MM.1S (cell line): ENCODE results near the gene EDEM1.

Source experiments
- EZH2 ChIP-seq: fragments of 300-600 bp; sonication (generic); optimal IDR thresholded peaks from 2 replicates; pipeline ENCODE3; 2017; ENCODE audit warnings: low read depth, mild to moderate bottlenecking, antibody characterized with exemption, low read length, mixed read lengths
- EZH2phosphoT487 ChIP-seq: fragments of 300-600 bp; sonication (generic); IDR thresholded peaks from 2 replicates; pipeline ENCODE4 v1.6.1; 2018; ENCODE audit warnings: antibody characterized with exemption, low read length
- TF ChIP-seq, protein P1 (sequence below): fragments of 300-600 bp; sonication (generic); IDR thresholded peaks from 2 replicates; pipeline ENCODE4 v1.5.1; 2016; ENCODE audit warnings: antibody characterized with exemption, low read length, mixed read lengths

DNA sequence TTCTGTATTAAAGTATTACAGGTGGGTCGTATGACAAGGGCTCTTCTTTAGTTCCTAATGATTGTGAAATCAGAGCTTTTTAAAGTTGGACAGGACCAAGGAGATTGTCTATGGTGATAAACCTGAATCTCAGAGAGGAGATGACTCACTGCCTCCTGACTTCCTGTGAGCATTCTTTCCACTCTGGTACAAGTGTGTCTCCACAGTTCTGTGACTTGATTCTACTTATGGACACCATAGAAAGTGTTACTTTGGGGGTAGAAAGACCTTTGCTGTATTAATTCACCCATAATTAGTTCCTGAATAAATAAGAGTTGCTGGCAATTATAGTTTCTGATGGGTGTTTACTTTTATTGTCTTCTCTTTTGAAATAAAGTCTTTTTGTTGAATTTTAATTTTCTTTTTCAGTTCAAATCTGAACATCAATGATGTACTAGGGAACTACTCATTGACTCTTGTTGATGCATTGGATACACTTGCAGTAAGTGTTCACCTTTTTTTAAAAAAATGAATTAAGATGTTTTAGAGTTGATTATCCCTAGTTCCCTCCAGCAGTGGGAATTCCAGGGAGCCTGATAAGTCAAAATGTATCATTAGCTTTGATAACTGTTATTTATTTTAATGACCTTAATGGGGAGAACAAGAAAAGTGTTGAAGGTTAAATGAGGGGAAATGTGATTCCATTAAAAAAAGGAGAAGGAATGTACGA lies 7.4 kb downstream of the EDEM1 start:
- TF ChIP-seq, protein P1, sequence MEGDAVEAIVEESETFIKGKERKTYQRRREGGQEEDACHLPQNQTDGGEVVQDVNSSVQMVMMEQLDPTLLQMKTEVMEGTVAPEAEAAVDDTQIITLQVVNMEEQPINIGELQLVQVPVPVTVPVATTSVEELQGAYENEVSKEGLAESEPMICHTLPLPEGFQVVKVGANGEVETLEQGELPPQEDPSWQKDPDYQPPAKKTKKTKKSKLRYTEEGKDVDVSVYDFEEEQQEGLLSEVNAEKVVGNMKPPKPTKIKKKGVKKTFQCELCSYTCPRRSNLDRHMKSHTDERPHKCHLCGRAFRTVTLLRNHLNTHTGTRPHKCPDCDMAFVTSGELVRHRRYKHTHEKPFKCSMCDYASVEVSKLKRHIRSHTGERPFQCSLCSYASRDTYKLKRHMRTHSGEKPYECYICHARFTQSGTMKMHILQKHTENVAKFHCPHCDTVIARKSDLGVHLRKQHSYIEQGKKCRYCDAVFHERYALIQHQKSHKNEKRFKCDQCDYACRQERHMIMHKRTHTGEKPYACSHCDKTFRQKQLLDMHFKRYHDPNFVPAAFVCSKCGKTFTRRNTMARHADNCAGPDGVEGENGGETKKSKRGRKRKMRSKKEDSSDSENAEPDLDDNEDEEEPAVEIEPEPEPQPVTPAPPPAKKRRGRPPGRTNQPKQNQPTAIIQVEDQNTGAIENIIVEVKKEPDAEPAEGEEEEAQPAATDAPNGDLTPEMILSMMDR, result no peak
- TF ChIP-seq EZH2phosphoT487, result no peak
- no peak for TF ChIP-seq EZH2
